GM19328 (cell line): ENCODE measurements around the gene ADH5.
"Not testable (repeated sequence)": the region's sequence is repeated elsewhere in the genome, so short reads cannot be mapped to it uniquely, and the experiment has no call there.

Experiments
- ATAC-seq: cut with Tn5 transposase; IDR thresholded peaks from one replicate; pipeline ENCODE4 v1.9.1; 2021; ENCODE audit warnings: mild to moderate bottlenecking, moderate library complexity; ENCODE audit not compliant: unreplicated experiment

The ADH5 gene

DNA sequence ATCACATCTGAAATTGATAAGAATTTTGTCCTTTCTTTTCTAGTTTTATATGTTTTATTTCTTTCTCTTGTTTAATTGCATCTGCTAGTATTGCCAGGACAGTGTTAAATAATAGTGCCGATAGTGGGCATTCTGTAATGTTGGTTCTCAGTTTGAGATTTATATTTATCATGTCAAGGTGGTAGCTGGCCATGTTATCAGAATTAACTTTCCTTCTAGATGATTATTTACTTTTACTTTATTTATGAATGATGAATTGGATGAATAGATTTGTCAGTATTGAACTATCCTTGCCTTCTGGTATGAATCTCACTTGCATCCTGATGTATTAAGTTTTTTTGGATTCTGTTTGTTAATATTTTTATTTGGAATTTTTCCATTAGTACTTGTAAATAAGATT is 50.4 kb downstream of the ADH5 start:
- ATAC-seq = no peak

- no peak for ATAC-seq
Observed at GRCh38 chr4:99033956-99034355, 54.6 kb downstream of the ADH5 start.

DNA sequence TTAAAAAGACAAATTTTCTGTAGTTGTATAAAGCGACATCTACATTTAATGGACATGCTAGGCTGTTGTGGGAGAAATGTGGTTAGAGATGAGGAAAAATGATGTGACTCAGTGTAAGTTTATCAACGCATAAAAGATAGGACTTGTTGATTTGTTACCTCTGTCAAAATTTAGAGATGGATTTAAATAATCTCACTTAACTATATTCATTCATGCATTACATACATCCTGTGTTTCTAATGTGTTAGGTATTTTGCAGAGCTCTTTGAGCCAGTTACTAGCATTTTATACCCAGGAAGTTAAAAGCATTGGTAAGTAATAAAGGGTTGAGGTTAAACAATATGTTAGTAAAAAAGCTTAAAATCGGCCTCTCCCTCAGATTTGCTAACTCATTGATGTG is 58.7 kb downstream of the ADH5 start:
- no peak for ATAC-seq

- no peak for ATAC-seq
Observed at GRCh38 chr4:99029018-99029735, 59.4 kb downstream of the ADH5 start.

- ATAC-seq = no peak
Observed at GRCh38 chr4:99028187-99028586, 60.4 kb downstream of the ADH5 start.

- ATAC-seq = no peak
Observed at GRCh38 chr4:99027304-99027703, 61.3 kb downstream of the ADH5 start.

GRCh38 chr4:99025506-99025905 is 63.1 kb downstream of the ADH5 start:
- ATAC-seq = no peak

DNA sequence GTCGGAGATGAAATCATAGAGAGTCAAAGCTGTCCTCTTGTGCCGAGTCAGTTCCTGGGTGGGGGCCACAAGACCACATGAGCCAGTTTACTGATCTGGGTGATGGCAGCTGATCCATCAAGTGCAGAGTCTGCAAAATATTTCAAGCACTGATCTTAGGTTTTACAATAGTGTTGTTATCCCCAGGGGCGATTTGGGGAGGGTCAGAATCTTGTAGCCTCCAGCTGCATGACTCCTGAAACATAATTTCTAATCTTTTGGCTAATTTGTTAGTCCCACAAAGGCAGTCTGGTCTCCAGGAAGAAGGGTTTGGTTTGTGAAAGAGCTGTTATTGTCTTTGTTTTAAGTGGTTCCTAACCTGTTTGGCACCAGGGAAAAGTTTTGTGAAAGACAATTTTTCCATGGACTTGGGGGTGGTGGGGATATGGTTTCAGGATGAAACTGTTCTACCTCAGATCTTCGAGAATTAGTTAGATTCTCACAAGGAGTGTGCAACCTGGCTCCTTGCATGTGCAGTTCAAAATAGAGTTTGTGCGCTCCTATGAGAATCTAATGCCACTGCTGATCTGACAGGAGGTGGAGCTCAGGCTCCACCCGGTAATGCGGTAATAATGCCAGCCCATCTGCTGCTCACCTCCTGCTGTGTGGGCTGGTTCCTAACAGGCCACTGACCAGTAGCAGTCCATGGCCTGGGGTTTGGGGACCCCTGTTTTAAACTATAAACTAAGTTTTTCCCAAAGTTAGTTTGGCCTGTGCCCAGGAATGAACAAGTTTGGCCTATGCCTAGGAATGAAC is 63.9 kb downstream of the ADH5 start:
- no peak for ATAC-seq

DNA sequence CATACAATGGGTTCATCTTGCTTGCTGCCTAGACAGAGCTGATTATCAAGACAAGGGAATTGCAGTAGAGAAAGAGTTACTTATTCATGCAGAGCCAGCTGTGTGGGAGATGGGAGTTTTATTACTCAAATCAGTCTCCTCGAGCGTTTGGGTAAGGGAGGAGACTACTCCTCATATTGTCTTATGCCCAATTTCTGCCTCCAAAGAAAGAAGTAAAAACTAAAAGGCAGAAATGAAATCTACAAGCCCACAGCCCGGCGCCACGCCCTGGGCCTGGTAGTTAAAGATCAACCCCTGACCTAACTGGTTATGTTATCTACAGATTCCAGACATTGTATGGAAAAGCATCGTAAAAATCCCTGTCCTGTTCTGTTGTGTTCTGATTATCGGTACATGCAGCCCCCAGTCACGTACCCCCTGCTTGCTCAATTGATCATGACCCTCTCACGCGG is 64.8 kb downstream of the ADH5 start:
- ATAC-seq = not testable (repeated sequence)

DNA sequence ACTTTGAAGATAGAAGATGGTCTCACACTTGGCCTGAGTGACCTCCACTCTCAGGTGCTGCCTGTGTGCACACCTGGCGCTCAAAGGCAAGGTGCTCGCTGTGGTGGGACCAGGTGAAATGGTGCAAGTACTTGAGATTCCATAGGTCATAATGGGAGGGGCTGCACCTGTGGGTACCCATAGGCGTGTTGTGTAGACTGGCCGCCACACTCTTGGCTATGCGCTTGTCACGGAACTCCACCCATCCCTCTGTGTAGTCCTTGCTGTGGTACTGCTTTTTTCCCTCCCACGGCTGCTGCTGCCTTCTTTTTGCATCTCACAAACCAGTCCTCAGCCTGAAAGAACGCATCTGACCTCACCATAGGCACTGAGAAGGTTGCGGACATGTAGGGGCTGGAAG is 66.0 kb downstream of the ADH5 start:
- no peak for ATAC-seq

- ATAC-seq = no peak
Observed at GRCh38 chr4:99021386-99021785, 67.2 kb downstream of the ADH5 start.
